Measurements from ENCODE around the gene TENT4A. TPM values are rescaled to one million over a fixed set of nuclear protein-coding genes. Genes with fewer than 3 reads are reported as not detected.

The TENT4A gene
- 18.0 to 22.8 TPM (median 20.3 TPM) in 5 replicates for total RNA-seq (2022; extraction: Qiagen RNA extraction; ENCODE audit: low read depth)

DNA sequence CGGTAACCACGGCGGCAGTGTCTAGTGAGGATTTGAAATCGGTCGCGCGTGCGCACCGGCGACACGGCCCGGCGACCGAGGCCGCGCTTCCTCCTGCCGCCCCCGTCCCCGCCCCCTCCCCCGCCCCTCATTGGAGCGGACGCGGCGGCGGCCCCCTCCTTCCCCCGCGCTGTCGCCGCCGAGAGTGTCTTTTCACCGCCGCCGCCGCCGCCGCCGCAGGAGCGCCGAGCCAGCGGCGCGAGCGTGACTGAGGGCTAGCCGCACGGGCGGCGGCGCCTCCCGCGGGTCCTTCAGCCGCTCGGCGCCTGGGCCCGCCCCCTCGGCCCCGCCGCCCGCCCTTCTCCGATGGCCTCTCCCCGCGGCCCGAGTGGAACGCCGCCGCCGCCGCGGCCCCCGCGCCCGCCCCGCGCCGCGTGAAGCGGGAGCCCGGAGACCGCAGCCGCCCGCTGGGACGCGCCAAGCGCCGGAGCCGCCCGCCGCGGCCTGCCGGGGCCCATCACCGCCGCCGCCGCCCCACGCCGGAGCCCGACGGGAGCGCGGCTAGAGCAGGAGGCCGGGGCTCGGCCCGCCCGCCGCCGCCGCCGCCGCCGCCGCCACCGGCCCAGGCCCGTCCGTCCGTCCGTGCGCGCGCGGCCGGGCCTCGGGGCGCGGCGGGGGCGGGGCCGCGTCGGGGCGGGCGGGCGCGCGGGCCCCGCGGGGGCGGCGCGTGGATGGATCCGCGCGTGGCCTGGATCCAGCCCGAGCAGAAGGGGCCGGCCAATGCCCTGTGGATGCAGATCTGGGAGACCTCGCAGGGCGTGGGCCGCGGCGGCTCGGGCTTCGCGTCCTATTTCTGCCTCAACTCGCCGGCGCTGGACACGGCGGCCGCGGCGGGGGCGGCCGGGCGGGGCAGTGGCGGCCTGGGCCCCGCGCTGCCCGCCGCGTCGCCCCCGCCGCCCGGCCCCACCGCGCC lies at the start of gene TENT4A:
TENT4A (plus strand) TSS at position 159 of the 952 bp plus-strand sequence; CDS start at position 711, 552 bp downstream.

Other genes with a start within 250 kb of the TENT4A start
- gene NSUN2, start 80.4 kb upstream of the TENT4A start, total RNA-seq (2022; extraction: Qiagen RNA extraction; ENCODE audit: low read depth): 88.2 to 102 TPM (median 96.6 TPM) in 5 replicates
- 17.1 to 31.8 TPM (median 29.1 TPM) in 5 replicates for gene SRD5A1, start 80.0 kb upstream of the TENT4A start, total RNA-seq (2022; extraction: Qiagen RNA extraction; ENCODE audit: low read depth)

Measured in A549 treated with GW870086 at 1 μM for 4 hours (cell line).